Body of pancreas (tissue), 4 donors: ENCODE results near the gene CERCAM.

Experiments used
- CTCF ChIP-seq, 7 experiments: fragments of 450-650 bp in 4 of 7; fragments of 200-600 bp in 3 of 7; sonication (generic) in 3 of 7; IDR thresholded peaks; one replicate each; pipeline ENCODE4 v1.5.1; 2016 to 2019; ENCODE audit warnings: antibody characterized with exemption in 7 of 7
- POLR2A ChIP-seq, 3 donors: fragments of 450-650 bp; IDR thresholded peaks; one replicate each; pipeline ENCODE4 v1.6.1; 2016; ENCODE audit warnings: antibody characterized with exemption in 3 of 3, mild to moderate bottlenecking in 2 of 3

- TF ChIP-seq CTCF (IDR thresholded peaks at IDR 0.05) (no peak), POLR2A (IDR thresholded peaks at IDR 0.05) (no peak)
These were observed 8.9 kb downstream of the CERCAM start for GRCh38 chr9:128429513-128430086.
